PC-3 (cell line): Measurements from ENCODE around the gene TIAM1. TPM values are rescaled to one million over a fixed set of nuclear protein-coding genes. Genes with fewer than 3 reads are reported as not detected.

Experiments
- ATAC-seq: fragments of 200-7000 bp; cut with Tn5 transposase; 2 replicates; pipeline ENCODE4 v1.9.1; 2020; ENCODE audit warnings: mild to moderate bottlenecking, moderate library complexity
- BruUV-seq: library from RNA; stranded (reverse); fragments of 400-500 nt; replicated peaks from 2 replicates; lab custom pipeline; 2021; lab: Mats Ljungman, UMichigan
- CTCF ChIA-PET: fragments of 300-600 bp; sonication (Branson Sonifier 250); formaldehyde crosslinking; loops from one replicate; lab custom pipeline; 2022; ENCODE audit warnings: antibody characterized with exemption; lab: Charles Lee
- POLR2A ChIA-PET: fragments of 300-600 bp; sonication (Branson Sonifier 250); formaldehyde crosslinking; loops from one replicate; lab custom pipeline; 2022; ENCODE audit warnings: antibody characterized with exemption; ENCODE audit not compliant: unreplicated experiment; lab: Charles Lee
- DNase-seq: peaks from one replicate; pipeline ENCODE4 v3.0.0-alpha.2; 2015
- H2AFZ ChIP-seq: fragments of 300-600 bp; sonication (generic); 2 replicates; pipeline ENCODE4 v1.6.0; 2016; ENCODE audit warnings: antibody characterized with exemption, low read length
- H3F3A ChIP-seq: fragments of 300-600 bp; sonication (generic); one replicate; pipeline ENCODE4 v1.6.0; 2017; ENCODE audit warnings: antibody characterized with exemption, low read length, control low read depth, mild to moderate bottlenecking; ENCODE audit not compliant: unreplicated experiment
- H3K27ac ChIP-seq: fragments of 300-600 bp; sonication (generic); 2 replicates; pipeline ENCODE4 v1.5.1; 2016; ENCODE audit warnings: mild to moderate bottlenecking, low read length
- H3K27me3 ChIP-seq: fragments of 300-600 bp; sonication (generic); 2 replicates; pipeline ENCODE4 v1.6.1; 2016; ENCODE audit warnings: low read length, mixed read lengths
- H3K36me3 ChIP-seq: fragments of 300-600 bp; sonication (generic); 2 replicates; pipeline ENCODE4 v1.6.1; 2016; ENCODE audit warnings: low read depth, mixed run types, low read length, mixed read lengths
- H3K4me1 ChIP-seq: fragments of 300-600 bp; sonication (generic); 2 replicates; pipeline ENCODE4 v1.5.1; 2016; ENCODE audit warnings: low read length; ENCODE audit not compliant: insufficient read depth
- H3K4me2 ChIP-seq: fragments of 300-600 bp; sonication (generic); 2 replicates; pipeline ENCODE4 v1.6.0; 2016; ENCODE audit warnings: low read length
- H3K4me3 ChIP-seq: fragments of 300-600 bp; sonication (generic); 2 replicates; pipeline ENCODE4 v1.5.1; 2016; ENCODE audit warnings: mild to moderate bottlenecking, low read length, mixed read lengths
- H3K79me2 ChIP-seq: fragments of 300-600 bp; sonication (generic); 2 replicates; pipeline ENCODE4 v1.6.1; 2017; ENCODE audit warnings: low read length, mixed read lengths
- H3K9ac ChIP-seq: fragments of 300-600 bp; sonication (generic); 2 replicates; pipeline ENCODE4 v1.6.0; 2016; ENCODE audit warnings: mild to moderate bottlenecking, low read length
- H3K9me2 ChIP-seq: fragments of 300-600 bp; sonication (generic); replicated peaks from 2 replicates; pipeline ENCODE4 v1.6.1; 2016; ENCODE audit warnings: mixed run types, low read length, mixed read lengths
- H3K9me3 ChIP-seq: fragments of 300-600 bp; sonication (generic); 2 replicates; pipeline ENCODE4 v1.6.1; 2016; ENCODE audit warnings: low read length, mixed read lengths
- H4K20me1 ChIP-seq: fragments of 300-600 bp; sonication (generic); 2 replicates; pipeline ENCODE4 v1.6.1; 2016; ENCODE audit warnings: low read length, mixed read lengths
- CTCF ChIP-seq: fragments of 300-600 bp; sonication (generic); conservative IDR thresholded peaks from 2 replicates; pipeline ENCODE4 v1.5.1; 2017; ENCODE audit warnings: antibody characterized with exemption, low read depth, mild to moderate bottlenecking, low read length
- EZH2 ChIP-seq: fragments of 300-600 bp; sonication (generic); IDR thresholded peaks from one replicate; pipeline ENCODE4 v1.6.1; 2017; ENCODE audit warnings: antibody characterized with exemption, mild to moderate bottlenecking, low read length; ENCODE audit not compliant: unreplicated experiment
- EZH2phosphoT487 ChIP-seq: fragments of 300-600 bp; sonication (generic); IDR thresholded peaks from 2 replicates; pipeline ENCODE4 v1.6.1; 2018; ENCODE audit warnings: mild to moderate bottlenecking, antibody characterized with exemption, low read length, borderline replicate concordance
- intact Hi-C: fragments of 100-400 bp; cut with micrococcal nuclease; formaldehyde crosslinking; loops from 2 replicates; pipeline ENCODE4 v1.9.0; 2023
- total RNA-seq: library from RNA; depleted of rRNA; stranded (reverse); fragments of >200 nt; gene quantifications from 2 replicates; pipeline ENCODE4 v1.2.3, GENCODE V29; 2014

TIAM1 gene
- total RNA-seq, 1 experiment from 2014 or later, result 19.1 TPM

GRCh38 chr21:31216206-31216605, 127.9 kb downstream of the TIAM1 start:
- intact Hi-C loops, result no loop called here
- no peak for TF ChIP-seq CTCF
- Histone ChIP-seq H2AFZ (no peak overlapping the region), H3K79me2 (no peaks in the 10 kb centered on the region), H4K20me1 (no peaks in the 10 kb centered on the region), H3K4me2 (no peak overlapping the region), H3K36me3 (no peaks in the 10 kb centered on the region), H3K4me3 (no peak overlapping the region), H3K27me3 (no peaks in the 10 kb centered on the region), H3K9me2 (no peaks in the 10 kb centered on the region), H3K4me1 (peaks cover 28% of the 10 kb centered on the region), H3K9ac (no peak overlapping the region), H3K27ac (no peak overlapping the region), H3K9me3 (no peaks in the 10 kb centered on the region), H3F3A (peaks cover 4% of the 10 kb centered on the region)
- ChIA-PET CTCF (no interaction called here), POLR2A (no interaction called here)
- ATAC-seq (no peak), DNase-seq (no peak)
- BruUV-seq, result no TSS peak

- TF ChIP-seq CTCF, result no peak; the same call in 1 of the 2 replicates
- TF ChIP-seq EZH2phosphoT487, result no peak
- no peak for TF ChIP-seq EZH2
- ATAC-seq (peak; percentile 56), DNase-seq (peak; percentile 46)
- no peak overlapping the region for H3K4me3 ChIP-seq
- H3K27me3 ChIP-seq, result no peaks in the 10 kb centered on the region
- H3K4me2 ChIP-seq, result no peak overlapping the region
- POLR2A ChIA-PET, result interaction anchor here (0.6 kb wide), 1 partner anchor 130 kb away, joined by 20 read pairs; no protein-coding TSS in a partner anchor
- peaks cover 6% of the 10 kb centered on the region for H3K4me1 ChIP-seq
- no peak overlapping the region for H2AFZ ChIP-seq
- H4K20me1 ChIP-seq, result no peaks in the 10 kb centered on the region
- intact Hi-C loops, result no loop called here
- no peak overlapping the region for H3K9ac ChIP-seq
- no peaks in the 10 kb centered on the region for H3K79me2 ChIP-seq
- BruUV-seq, result no TSS peak
- no peaks in the 10 kb centered on the region; the same call in 1 of the 2 replicates for H3K36me3 ChIP-seq
- H3K9me3 ChIP-seq, result no peaks in the 10 kb centered on the region
- CTCF ChIA-PET, result interaction anchor here (0.6 to 1.5 kb wide), 4 partner anchors 96 to 391 kb away, joined by 3 to 5 read pairs (median 4); no protein-coding TSS in a partner anchor
- no peaks in the 10 kb centered on the region for H3K9me2 ChIP-seq
- no peak overlapping the region for H3K27ac ChIP-seq
- no peaks in the 10 kb centered on the region for H3F3A ChIP-seq
Observed at GRCh38 chr21:31213787-31214186, 130.3 kb downstream of the TIAM1 start.

- Histone ChIP-seq H3K36me3 (no peaks in the 10 kb centered on the region; the same call in 1 of the 2 replicates), H3K9me3 (no peaks in the 10 kb centered on the region), H3F3A (no peaks in the 10 kb centered on the region), H3K27me3 (no peaks in the 10 kb centered on the region), H4K20me1 (no peaks in the 10 kb centered on the region), H3K4me1 (no peaks in the 10 kb centered on the region), H3K4me3 (no peak overlapping the region), H3K27ac (no peak overlapping the region), H2AFZ (no peak overlapping the region), H3K4me2 (no peak overlapping the region), H3K9me2 (no peaks in the 10 kb centered on the region), H3K79me2 (no peaks in the 10 kb centered on the region), H3K9ac (no peak overlapping the region)
- no peak for ATAC-seq
- CTCF ChIA-PET, result no interaction called here
- intact Hi-C loops, result no loop called here
- POLR2A ChIA-PET, result no interaction called here
- BruUV-seq, result no TSS peak
- TF ChIP-seq EZH2phosphoT487 (no peak), CTCF (no peak), EZH2 (no peak)
- no peak for DNase-seq
Observed at GRCh38 chr21:31211836-31212235, 132.2 kb downstream of the TIAM1 start.
